SH-SY5Y (cell line): ENCODE results near the gene ZC4H2.

ENCODE experiments used
- GATA2 ChIP-seq: IDR thresholded peaks from 2 replicates; pipeline ENCODE4 v1.6.1; 2011; ENCODE audit warnings: mild to moderate bottlenecking, low read depth, low read length
- GATA3 ChIP-seq: IDR thresholded peaks from 2 replicates; pipeline ENCODE4 v1.6.1; 2011; ENCODE audit warnings: low read depth, mild to moderate bottlenecking, low read length, moderate library complexity

- TF ChIP-seq GATA2: no peak
- no peak for TF ChIP-seq GATA3
Measured at GRCh38 chrX:64975491-64975890, 759 bp downstream of the ZC4H2 start.
